HG03135 (cell line): ENCODE data around the gene NR1D1.
"Not testable (repeated sequence)": the region's sequence is repeated elsewhere in the genome, so short reads cannot be mapped to it uniquely, and the experiment has no call there.

ENCODE experiments used
- ATAC-seq: cut with Tn5 transposase; IDR thresholded peaks from one replicate; pipeline ENCODE4 v1.9.1; 2021; ENCODE audit warnings: mild to moderate bottlenecking, moderate library complexity; ENCODE audit not compliant: unreplicated experiment

The NR1D1 gene

DNA sequence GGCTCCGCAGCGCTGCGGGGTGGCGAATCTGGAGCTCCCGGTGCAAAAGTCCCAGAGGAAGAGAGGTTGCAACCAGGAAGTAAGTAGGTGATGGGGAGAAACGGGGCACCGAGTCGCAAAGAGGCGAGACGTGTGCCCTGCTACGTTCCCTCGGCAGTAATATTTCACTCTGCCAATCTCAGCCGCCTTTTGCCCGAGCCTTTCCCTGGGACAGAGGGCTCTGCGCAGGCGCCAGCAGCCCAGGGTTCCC, at the start of gene NR1D1:
TSS of gene NR1D1 (minus strand) at position 171 of the 250 bp plus-strand sequence. CDS start 495 bp downstream, outside the sequence.
- no peak for ATAC-seq

DNA sequence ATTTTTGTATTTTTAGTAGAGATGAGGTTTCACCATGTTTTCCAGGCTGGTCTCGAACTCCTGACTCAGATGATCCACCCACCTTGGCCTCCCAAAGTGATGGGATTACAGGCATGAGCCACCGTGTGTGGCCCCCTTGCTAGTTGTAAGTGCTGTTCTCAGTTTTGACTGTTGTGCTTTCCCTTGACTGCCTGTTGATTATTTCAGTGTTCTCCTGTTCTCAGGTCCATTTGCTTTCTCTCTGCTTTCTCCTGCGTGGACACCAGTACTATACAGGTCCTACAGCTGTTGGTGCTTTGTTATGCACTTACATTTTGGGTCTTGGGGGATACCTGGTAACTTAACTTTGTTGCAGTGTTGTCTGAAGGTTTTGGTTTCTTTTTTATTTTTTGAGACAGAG, 48.1 kb upstream of the NR1D1 start:
- ATAC-seq = no peak

DNA sequence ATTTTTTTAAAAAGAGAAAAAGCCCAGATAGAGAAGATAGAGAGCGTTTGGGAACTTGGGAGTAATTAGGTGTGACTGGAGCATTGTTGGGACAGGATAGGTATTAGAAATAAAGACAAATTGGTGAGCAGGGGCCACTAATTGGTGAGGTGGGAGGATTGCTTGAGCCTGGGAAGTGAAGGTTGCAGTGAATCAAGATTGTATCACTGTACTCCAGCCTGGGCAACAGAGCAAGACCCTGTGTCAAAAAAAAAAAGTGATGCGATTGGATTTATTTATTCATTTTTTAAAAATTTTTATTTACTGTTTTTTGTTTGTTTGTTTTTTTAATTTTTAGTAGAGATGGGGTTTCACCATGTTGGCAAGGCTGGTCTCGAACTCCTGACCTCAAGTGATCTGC, 45.1 kb upstream of the NR1D1 start:
- no peak for ATAC-seq

DNA sequence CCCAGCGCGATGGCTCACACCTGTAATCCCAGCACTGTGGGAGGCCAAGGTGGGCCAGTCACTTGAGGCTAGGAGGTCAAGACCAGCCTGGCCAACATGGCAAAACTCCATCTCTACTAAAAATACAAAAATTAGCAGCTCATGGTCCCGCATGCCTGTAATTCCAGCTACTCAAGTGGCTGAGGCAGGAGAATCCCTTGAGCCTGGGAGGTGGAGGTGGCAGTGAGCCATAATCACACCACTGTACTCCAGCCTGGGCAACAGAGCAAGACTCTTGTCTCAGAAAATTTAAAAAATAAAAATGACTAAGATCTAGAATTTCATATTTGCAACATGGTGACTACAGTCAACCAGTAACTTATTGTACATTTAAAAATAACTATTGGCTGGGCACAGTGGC, 42.8 kb upstream of the NR1D1 start:
- ATAC-seq = not testable (repeated sequence)

DNA sequence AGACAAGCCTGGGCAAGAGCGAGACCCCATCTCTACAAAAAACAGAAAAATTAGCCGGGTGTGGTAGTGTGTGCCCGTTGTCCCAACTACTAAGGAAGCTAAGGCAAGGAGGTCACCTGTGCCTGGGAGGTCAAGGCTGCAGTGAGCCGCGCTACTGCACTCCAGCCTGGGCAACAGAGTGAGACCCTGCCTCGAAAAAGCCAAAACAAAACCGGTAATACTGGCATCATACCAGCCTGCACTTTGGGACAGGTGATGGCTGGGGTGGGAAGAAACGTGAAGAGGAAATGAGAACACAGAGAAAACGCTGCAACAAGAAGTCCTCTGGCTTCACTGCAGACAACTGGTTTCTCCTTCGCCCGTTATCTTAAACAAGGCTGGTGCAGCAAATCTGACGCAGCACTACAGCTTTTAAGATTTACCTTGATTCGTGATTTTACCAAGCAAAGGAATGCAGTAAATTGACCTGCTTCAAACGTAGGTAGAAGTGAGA, 39.2 kb upstream of the NR1D1 start:
- peak; percentile 23 for ATAC-seq

DNA sequence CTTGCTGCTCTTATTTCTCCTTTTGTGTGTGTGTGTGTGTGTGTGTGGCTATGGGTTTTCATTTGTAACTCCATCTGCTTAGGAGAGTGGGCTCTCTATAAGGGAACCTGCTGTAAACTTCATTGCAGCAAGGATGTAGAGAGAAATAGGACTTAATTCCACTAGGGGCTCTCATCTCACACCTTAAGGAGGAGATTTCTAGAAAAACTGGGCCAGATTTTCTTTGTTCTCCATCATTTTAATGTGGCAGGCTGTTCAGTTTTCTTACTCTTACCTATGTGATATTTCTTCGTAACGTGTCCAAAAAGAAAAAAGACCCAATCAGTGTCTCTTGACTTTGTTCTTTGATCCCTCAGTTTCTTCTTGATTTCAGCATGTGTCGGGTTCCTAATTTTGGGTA, 35.4 kb upstream of the NR1D1 start:
- no peak for ATAC-seq

DNA sequence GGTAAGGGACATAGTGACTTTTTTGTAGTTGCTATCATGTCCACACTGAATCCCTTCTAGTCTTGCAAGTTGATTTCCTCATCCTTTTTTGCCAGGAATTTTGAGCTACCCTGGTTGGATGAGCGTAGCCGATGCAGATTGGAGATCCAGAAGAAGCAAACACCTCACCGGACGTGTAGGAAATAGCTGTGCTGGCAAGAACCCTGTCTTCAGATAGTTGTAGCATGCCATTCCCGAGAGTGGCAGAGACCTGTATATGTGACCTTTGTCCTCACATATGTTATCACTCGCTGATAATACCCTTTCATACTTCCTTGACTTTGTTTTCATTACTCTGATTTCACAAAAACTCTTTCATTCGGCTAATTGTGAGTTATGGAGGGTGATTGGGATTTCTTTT, 33.8 kb upstream of the NR1D1 start:
- no peak for ATAC-seq

DNA sequence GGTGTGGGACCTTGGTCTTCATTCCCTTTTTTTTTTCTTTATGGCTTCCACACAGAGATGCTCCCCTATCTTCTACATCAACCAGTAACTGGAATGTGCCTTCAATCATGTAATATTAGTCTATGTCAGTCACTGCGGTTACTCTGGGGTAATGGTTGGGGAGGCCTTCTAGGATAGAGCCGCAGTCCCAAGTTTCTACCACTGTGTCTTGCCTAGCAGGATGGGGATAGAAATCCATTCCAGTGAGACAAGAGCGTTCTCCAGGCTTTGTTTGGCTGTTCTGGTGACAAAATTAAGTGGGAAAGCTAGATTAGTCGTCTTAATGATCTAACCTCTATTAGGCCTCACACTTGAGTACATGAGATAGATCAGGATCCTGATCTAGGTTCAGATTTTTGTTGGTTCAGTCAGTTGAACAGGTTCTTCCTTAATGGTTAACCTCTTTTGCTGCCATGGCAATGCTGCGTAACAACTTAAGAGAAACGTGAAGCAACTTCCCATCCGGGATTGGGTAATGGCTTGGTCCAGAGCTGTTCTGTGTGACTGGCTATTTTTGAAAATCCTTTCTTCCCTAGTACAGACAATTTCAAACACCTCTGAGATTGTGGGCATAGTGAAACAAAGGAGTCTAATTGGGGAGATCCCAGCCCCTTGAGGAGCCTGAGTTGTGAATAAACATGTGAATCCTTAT, 30.1 kb upstream of the NR1D1 start:
- ATAC-seq = no peak

DNA sequence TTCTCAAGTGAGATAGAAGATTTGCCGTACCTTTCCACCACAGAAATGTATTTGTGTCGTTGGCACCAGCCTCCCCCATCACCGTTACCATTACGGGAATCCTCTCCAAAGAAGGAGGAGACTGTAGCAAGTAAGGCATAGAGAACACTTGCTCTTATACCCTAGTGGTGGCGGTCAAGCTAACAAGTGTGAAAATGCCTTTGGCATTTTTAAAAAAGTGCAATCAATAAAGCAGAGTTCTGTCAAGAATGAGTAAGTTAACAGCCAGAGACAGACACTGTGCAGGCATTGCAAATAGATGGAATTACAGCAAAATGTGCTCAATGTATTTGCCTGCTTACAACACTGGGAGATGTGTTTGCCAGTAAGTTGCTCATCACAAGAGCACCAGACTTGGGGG, 29.1 kb upstream of the NR1D1 start:
- ATAC-seq = no peak

DNA sequence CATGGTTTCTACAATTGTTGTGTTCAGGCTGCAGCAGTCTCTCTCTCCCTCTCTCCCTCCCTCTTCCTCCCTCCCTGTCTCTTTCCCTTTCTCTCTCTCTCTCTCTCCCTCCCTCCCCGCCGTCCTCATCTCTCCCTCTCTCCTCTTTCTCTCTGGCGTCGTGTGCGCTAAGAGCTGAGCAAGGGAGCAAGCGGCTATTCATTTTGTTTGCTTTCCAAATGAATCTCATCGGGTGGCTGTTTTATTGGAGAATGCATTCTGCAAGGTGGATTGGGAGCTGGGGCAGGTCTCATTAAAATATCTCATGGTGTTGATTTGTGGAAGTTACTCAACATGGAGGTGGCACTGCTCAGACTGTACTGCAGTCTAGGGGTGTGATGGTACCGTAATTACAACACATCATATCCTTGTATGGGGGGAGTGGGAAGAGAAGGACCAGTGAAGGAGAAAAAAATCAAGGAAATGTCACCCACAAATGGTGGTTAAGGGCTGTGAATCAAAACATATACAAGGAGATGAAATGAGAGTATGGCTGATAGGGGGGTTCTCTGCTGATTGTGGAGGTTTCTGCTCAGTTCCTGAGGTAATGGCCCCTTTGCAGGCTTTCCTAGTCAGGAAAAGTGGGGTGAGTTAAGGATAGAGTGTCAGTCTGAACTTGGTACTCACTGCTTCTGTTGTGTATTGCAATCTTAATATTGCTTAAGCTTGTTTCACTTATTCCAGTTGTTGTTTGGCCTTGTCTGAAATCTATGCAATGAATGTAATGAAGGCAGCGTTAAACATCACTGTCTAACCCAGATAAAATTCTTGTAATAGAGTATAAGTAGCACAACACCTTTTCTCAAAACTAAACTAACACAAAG, 24.1 kb upstream of the NR1D1 start:
- ATAC-seq = no peak

DNA sequence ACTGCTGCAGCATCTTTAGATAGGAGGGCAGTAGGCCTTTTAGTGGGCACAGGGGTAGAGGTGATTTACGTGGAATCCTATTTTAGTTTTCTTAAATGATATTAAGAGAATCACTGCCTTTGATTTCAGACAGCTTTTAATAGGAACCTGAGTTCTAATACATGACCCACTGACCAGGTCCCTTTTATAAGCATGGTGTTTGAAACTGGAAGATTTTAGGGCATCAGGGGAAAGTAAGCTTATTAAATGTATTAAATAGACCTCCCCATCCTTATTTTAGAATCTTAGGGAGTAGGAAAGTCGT, 23.4 kb upstream of the NR1D1 start:
- no peak for ATAC-seq

DNA sequence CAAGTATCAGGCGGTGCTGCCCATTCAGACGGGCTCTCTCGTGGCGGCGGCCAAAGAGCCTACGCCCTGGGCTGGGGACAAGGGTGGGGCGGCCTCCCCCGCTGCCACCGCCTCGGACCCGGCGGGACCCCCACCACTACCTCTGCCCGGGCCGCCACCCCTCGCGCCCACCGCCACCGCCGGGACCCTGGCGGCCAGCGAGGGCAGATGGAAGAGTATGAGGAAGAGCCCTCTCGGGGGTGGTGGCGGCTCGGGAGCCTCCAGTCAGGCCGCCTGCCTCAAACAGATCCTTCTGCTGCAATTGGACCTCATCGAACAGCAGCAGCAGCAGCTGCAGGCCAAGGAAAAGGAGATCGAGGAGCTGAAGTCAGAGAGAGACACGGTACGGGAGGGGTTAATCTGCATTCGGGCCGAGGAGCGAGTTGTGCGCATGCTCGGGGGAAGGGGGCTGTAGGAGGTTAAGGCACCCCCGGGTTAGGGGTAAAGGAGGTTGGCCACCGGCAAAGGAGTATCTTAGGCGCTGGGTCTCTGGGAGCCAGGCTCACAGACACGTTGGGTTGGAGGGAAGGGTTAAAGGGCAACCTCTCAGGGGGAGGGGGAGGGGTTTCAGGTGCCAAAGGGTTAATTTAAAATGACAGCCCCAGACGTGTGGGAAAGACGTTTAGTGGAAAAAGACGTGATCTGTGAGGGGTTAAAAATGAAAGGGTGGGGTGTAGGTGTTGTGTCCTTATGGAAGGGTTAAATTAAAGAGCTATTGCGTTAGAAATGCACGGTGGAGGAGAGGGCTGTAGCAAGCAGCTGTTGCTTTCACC, 22.8 kb upstream of the NR1D1 start:
- ATAC-seq = peak; percentile 20

DNA sequence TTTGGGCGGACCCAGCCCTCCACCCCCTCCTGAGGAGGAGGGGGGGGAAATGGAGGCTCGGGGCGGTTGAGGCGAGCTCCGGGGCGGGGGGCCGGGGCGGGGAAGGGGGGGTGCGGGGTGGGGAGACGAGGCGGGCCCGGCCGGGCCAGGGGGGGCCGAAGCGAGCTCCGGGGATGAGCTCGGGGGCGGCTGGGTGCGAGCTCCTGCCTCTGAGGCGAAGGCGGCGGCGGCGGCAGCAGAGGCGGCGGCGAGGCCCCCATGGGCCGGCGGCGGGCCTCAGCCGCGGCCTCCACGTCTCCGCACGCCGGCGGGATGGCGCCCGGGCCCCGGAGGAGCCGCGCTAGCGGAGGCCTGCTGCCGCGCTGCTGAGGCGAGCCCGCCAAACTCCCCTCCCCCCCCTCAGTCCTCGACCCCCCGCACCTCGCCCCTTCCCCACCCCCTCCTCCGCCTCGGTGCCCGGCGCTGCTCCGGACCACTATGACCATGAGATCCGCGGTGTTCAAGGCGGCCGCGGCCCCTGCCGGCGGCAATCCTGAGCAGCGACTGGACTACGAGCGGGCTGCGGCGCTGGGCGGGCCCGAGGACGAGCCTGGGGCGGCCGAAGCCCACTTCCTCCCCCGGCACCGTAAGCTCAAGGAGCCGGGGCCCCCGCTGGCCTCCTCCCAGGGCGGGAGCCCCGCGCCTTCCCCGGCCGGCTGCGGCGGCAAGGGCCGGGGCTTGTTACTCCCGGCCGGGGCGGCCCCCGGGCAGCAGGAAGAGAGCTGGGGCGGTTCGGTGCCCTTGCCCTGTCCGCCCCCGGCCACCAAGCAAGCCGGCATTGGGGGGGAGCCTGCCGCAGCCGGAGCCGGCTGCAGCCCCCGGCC, 22.0 kb upstream of the NR1D1 start:
- peak; percentile 34 for ATAC-seq

DNA sequence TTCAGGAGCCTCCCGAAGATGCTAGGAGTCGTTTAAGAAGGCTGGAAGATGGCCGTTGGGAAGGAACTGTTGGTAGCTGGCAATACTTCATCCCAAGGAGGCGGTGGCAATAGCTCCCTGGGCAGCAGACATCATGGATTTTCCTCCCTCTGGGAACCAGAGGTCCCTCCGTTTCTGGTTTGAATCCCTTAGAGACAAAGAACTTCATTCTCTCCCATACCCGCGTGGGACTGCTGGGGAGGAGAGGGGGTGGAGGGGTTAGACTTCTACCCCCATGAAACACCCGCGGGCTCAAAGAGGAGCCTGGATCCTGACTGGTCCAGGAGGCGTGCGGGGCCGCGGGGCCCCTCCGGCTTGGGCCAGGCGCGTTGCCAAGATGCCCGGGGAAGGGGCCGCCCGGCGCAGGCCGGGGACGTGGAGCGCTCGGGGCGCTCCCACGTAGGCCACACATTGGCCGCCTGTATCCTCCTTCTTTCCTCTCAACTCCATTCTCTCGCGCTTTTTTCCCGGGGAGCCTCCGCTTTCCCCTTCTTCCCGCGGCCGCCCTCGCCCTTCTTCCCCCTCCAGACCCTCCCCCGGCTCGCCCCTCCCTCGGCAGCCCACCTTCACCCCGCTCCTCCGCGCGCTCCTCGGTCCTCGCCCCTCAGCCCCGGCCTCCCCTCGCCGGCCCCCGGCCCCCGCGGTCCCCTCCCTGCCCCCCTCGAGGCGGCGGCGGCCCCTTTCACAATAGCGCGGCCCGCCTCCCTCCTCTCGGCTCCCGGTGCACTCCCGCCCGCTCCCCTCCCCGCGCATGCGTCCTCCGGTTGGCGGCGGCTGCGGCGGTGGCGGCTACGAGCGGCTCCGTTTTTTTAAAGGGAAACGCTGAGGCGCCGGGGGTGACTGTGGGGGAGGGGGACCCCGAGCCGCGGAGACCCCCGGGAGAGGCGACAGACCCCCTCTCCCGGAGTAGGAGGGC, 21.1 kb upstream of the NR1D1 start, which contains the start of gene MSL1:
TSS of gene MSL1 (plus strand) at position 791 of the 955 bp plus-strand sequence. CDS start 642 bp downstream, outside the sequence.
- ATAC-seq = peak; percentile 63

DNA sequence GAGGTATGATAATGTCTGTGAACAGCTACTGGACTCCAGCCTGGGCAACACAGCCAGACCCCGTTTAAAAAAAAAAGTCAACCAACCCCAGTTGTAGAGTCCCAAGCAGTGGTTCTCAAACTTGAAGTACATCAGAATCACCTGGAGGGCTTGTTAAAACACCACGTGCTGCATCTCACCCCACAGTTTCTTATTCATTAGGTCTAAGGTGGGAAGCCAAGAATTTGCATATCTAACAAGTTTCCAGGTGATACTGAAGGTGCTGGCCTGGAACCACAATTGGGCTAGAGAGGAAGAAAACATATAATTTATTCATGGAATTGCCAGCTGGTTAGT, 14.7 kb upstream of the NR1D1 start:
- ATAC-seq = no peak

DNA sequence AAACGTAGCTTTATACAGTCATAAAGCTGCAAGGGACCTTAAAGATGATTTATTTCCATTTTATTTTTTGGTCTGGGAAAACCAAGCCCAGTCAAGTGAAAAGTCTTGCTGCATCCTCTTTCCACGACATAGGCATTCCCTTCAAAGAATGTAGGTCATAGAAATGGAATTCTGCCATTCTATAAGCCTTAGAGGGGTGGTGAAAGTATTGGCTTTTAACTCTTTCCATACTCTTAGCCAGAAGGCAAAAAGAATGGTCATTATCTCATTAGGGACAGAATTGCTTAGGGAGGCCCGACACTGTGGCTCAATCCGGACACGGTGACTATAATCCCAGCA, 13.5 kb upstream of the NR1D1 start:
- ATAC-seq = no peak

DNA sequence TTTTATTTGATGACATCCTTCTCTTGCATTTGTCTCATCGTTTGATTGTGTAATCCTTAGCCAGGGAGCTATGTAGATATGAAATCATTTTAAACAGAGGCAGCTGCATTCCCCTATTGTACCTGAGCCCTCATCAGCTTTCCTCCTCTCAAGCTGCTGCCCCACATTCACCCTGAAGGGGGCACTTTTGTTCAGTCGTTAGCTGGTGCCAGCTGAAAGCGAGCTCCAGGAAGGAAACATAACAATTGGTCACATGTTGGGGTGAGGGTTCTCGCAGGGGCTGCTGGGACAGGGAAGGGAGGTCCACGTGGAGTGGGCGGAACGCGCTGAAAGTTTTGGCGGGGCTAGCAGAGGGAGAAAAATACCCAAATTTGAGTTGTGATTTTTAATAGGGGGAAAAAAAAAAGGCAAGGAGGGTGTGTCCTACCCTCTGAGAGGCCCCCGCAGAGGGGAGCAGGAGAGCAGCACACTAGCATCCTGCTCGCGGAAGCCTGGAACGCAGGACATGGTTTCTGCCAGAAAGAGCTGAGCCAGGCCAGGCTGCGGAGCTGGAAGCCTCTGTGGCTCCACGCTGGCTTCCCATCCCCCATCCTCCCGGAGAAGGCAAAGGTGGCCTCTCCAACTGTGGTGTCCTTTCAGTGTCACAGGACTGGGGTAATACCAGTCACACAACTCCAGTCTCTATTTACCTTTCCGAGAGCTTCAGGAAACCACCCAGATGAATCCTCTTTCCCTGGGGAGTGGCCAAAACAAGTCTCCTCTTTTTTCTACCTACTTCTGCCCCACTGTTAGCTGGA, 12.9 kb upstream of the NR1D1 start:
- peak; percentile 83 for ATAC-seq

DNA sequence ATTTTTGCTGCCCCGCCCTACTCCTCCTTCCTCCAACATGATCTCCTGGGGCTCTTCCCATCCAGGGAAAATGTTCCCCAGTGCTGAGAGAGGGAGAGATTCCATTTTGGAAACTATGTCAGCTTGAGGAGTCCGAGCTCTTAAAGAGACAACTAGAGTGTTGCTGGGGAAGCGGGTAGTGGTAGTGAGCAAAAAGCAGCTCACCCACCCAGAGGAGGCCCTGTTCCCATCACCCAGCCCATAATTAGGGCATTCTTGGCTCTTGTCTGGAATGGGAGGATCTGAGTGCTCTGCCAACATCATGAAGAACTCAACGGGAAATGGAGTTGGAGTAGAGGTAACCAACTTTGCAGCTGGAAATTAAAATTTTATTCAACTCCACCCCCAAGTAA, 12.3 kb upstream of the NR1D1 start:
- no peak for ATAC-seq

DNA sequence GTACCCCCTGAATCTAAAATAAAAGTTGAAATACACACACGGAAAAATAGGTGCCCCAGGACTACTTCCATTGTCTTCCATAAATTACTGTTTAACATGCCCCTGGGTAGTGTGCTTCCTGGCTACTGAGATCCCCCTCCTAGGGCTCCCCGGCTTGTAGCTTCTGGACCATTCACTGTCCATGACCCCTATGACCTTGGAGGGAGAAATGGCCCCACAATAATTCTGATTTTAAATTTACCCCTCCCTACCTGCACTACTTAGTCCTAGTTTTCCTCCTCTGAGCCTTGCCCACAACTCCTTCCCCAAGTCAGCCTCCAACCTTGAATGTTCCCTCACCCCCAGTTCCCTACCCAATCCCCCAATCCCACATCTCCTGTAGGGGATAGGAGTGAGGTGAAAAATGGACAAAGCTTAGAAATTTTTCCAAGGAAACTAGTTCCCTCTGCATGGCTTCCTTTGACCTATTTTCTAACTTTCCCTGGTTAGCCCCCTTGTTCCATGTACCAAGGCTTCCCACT, 11.9 kb upstream of the NR1D1 start:
- ATAC-seq = no peak
